ENCODE data around the gene SLC35G2.

Gene SLC35G2

GRCh38 chr3:136802481-136802996 is 16.4 kb upstream of the SLC35G2 start:
- H3K9me3 ChIP-seq (replicated peaks; ENCODE audit: insufficient read depth, low read length) = no peaks in the 10 kb centered on the region
- H3K4me2 ChIP-seq (ENCODE audit: low read depth, low read length) = no peak overlapping the region
- no peaks in the 10 kb centered on the region for H3K9me2 ChIP-seq (replicated peaks; ENCODE audit: insufficient read depth, low read length)
- H3K27ac ChIP-seq (ENCODE audit: low read length) = no peak overlapping the region
- H3K9ac ChIP-seq (ENCODE audit: low read length) = no peak overlapping the region
- no peaks in the 10 kb centered on the region for H3F3A ChIP-seq (ENCODE audit: insufficient read depth, low read length)
- no peak overlapping the region for H2AFZ ChIP-seq (ENCODE audit: low read length)
- TF ChIP-seq EZH2phosphoT487 (IDR thresholded peaks at IDR 0.05; ENCODE audit: low read length) (no peak), EZH2 (optimal IDR thresholded peaks at IDR 0.05; ENCODE audit: low read depth, low read length) (no peak)
- TF ChIP-seq, protein P1, sequence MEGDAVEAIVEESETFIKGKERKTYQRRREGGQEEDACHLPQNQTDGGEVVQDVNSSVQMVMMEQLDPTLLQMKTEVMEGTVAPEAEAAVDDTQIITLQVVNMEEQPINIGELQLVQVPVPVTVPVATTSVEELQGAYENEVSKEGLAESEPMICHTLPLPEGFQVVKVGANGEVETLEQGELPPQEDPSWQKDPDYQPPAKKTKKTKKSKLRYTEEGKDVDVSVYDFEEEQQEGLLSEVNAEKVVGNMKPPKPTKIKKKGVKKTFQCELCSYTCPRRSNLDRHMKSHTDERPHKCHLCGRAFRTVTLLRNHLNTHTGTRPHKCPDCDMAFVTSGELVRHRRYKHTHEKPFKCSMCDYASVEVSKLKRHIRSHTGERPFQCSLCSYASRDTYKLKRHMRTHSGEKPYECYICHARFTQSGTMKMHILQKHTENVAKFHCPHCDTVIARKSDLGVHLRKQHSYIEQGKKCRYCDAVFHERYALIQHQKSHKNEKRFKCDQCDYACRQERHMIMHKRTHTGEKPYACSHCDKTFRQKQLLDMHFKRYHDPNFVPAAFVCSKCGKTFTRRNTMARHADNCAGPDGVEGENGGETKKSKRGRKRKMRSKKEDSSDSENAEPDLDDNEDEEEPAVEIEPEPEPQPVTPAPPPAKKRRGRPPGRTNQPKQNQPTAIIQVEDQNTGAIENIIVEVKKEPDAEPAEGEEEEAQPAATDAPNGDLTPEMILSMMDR (IDR thresholded peaks at IDR 0.05; ENCODE audit: low read length) = no peak
- no peak overlapping the region for H3K4me3 ChIP-seq (ENCODE audit: low read length)
- H3K79me2 ChIP-seq (ENCODE audit: low read length) = no peaks in the 10 kb centered on the region
- H4K20me1 ChIP-seq (ENCODE audit: insufficient read depth, low read length) = no peaks in the 10 kb centered on the region
- H3K36me3 ChIP-seq (replicated peaks; ENCODE audit: insufficient read depth, low read length) = no peaks in the 10 kb centered on the region
- no peaks in the 10 kb centered on the region for H3K4me1 ChIP-seq (ENCODE audit: low read length)
- H3K27me3 ChIP-seq (replicated peaks; ENCODE audit: insufficient read depth, low read length) = no peaks in the 10 kb centered on the region
- no peak for DNase-seq

DNA sequence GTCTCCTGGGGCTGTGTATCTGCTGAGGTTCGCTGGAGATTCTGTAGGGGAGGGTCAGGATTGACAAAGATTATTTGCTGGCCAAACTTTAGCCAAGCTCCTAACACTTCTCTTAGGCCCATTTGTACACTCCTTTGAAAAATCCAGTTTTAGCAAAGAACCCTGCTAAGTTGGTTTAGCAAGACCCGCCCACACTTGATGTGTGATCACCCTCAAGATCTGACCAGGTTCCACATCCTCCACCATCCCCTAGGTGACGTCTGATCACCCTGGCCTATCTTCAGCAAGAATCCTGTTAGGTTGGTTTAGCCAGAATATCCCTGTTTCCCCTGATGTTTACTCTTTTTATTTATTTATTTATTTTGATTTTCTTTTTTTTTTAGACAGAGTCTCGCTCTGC is 14.8 kb upstream of the SLC35G2 start:
- no peaks in the 10 kb centered on the region for H4K20me1 ChIP-seq (ENCODE audit: insufficient read depth, low read length)
- no peak overlapping the region for H3K9ac ChIP-seq (ENCODE audit: low read length)
- H3K4me1 ChIP-seq (ENCODE audit: low read length) = no peaks in the 10 kb centered on the region
- no peaks in the 10 kb centered on the region for H3K36me3 ChIP-seq (replicated peaks; ENCODE audit: insufficient read depth, low read length)
- H3K4me3 ChIP-seq (ENCODE audit: low read length) = no peak overlapping the region
- TF ChIP-seq EZH2phosphoT487 (IDR thresholded peaks at IDR 0.05; ENCODE audit: low read length) = no peak
- no peak for TF ChIP-seq EZH2 (optimal IDR thresholded peaks at IDR 0.05; ENCODE audit: low read depth, low read length)
- TF ChIP-seq, protein P1 (IDR thresholded peaks at IDR 0.05; ENCODE audit: low read length) = no peak
- H3K79me2 ChIP-seq (ENCODE audit: low read length) = no peaks in the 10 kb centered on the region
- no peaks in the 10 kb centered on the region for H3F3A ChIP-seq (ENCODE audit: insufficient read depth, low read length)
- no peak overlapping the region for H2AFZ ChIP-seq (ENCODE audit: low read length)
- no peak for DNase-seq
- no peak overlapping the region for H3K4me2 ChIP-seq (ENCODE audit: low read depth, low read length)
- no peaks in the 10 kb centered on the region for H3K9me2 ChIP-seq (replicated peaks; ENCODE audit: insufficient read depth, low read length)
- no peak overlapping the region for H3K27ac ChIP-seq (ENCODE audit: low read length)
- no peaks in the 10 kb centered on the region for H3K9me3 ChIP-seq (replicated peaks; ENCODE audit: insufficient read depth, low read length)
- no peaks in the 10 kb centered on the region for H3K27me3 ChIP-seq (replicated peaks; ENCODE audit: insufficient read depth, low read length)

DNA sequence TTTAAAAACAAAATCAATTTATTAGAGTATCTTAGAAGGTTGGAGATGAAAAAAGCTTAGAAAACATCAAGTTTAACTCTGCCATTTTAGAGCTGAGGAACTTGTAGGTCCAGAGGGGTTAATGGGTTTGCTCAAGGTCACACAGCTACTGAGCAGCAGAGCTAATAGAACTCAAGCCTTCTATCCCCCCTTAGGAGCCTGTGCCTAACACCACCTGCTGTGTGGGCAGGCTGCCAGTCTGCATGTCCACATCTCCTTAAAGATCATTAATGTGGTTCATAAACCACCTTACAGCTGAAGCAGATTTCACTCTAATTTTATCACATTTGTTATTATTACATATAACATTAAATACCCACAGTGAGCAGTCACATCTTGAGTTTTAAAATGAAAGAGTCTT is 14.1 kb upstream of the SLC35G2 start:
- Histone ChIP-seq H2AFZ (ENCODE audit: low read length) (no peak overlapping the region), H3K36me3 (replicated peaks; ENCODE audit: insufficient read depth, low read length) (no peaks in the 10 kb centered on the region), H3K4me1 (ENCODE audit: low read length) (no peaks in the 10 kb centered on the region), H3K27ac (ENCODE audit: low read length) (no peak overlapping the region), H3K27me3 (replicated peaks; ENCODE audit: insufficient read depth, low read length) (no peaks in the 10 kb centered on the region), H3K4me2 (ENCODE audit: low read depth, low read length) (no peak overlapping the region), H4K20me1 (ENCODE audit: insufficient read depth, low read length) (no peaks in the 10 kb centered on the region), H3K79me2 (ENCODE audit: low read length) (no peaks in the 10 kb centered on the region), H3K9me2 (replicated peaks; ENCODE audit: insufficient read depth, low read length) (no peaks in the 10 kb centered on the region), H3K9ac (ENCODE audit: low read length) (no peak overlapping the region), H3K4me3 (ENCODE audit: low read length) (no peak overlapping the region), H3K9me3 (replicated peaks; ENCODE audit: insufficient read depth, low read length) (no peaks in the 10 kb centered on the region), H3F3A (ENCODE audit: insufficient read depth, low read length) (no peaks in the 10 kb centered on the region)
- DNase-seq = no peak
- TF ChIP-seq EZH2 (optimal IDR thresholded peaks at IDR 0.05; ENCODE audit: low read depth, low read length) = no peak
- TF ChIP-seq, protein P1 (IDR thresholded peaks at IDR 0.05; ENCODE audit: low read length) = no peak
- no peak for TF ChIP-seq EZH2phosphoT487 (IDR thresholded peaks at IDR 0.05; ENCODE audit: low read length)
